GM12878 (cell line): Measurements from ENCODE around the gene AFF2. TPM values are rescaled to one million over a fixed set of nuclear protein-coding genes. Genes with fewer than 3 reads are reported as not detected.

Experiments used
- ATAC-seq: fragments of 200-7000 bp; cut with Tn5 transposase; 3 replicates; pipeline ENCODE4 v1.9.1; 2020; ENCODE audit warnings: mild to moderate bottlenecking, moderate library complexity
- BruUV-seq: library from RNA; stranded (reverse); fragments of 400-500 nt; replicated peaks from 2 replicates; lab custom pipeline; 2021; lab: Mats Ljungman, UMichigan
- CTCF ChIA-PET: fragments of 300-600 bp; sonication (Branson Sonifier 250); formaldehyde crosslinking; extraction: SDS; loops from one replicate; lab custom pipeline; 2021; ENCODE audit warnings: inconsistent platforms; lab: Yijun Ruan, JAX
- POLR2A ChIA-PET: fragments of 350-600 bp; formaldehyde crosslinking; extraction: SDS; loops from one replicate; lab custom pipeline; 2021; ENCODE audit warnings: inconsistent platforms; lab: Charles Lee
- RAD21 ChIA-PET: fragments of 300-600 bp; sonication (Branson Sonifier 250); formaldehyde crosslinking; loops from one replicate; lab custom pipeline; 2023; ENCODE audit warnings: antibody characterized with exemption; ENCODE audit not compliant: unreplicated experiment; lab: Charles Lee
- SMC1A ChIA-PET: fragments of 300-600 bp; sonication (Branson Sonifier 250); formaldehyde crosslinking; loops from one replicate; lab custom pipeline; 2023; ENCODE audit not compliant: unreplicated experiment, uncharacterized antibody; lab: Charles Lee
- DNase-seq: peaks from one replicate; pipeline ENCODE4 v3.0.0-alpha.2; 2011; ENCODE audit warnings: low read depth, low spot score
- FAIRE-seq: peaks from 3 replicates; lab custom pipeline; 2011; peaks lifted over from hg19 to GRCh38; lab: Jason Lieb, UNC
- H2AFZ ChIP-seq: 2 replicates; pipeline ENCODE4 v1.6.0; 2011; ENCODE audit warnings: low read depth, low read length, control low read depth; ENCODE audit not compliant: control insufficient read depth
- H3K27ac ChIP-seq: 2 replicates; pipeline ENCODE4 v1.5.1; 2011; ENCODE audit warnings: control low read depth; ENCODE audit not compliant: control insufficient read depth, insufficient read depth
- H3K27me3 ChIP-seq, 2 experiments: replicated peaks in 1 of 2; 2 replicates each; pipeline versions ENCODE4 v1.6.0 to v1.6.1; 2011; ENCODE audit warnings: low read length in 1 of 2; ENCODE audit not compliant: control insufficient read depth in 2 of 2, insufficient read depth in 2 of 2
- H3K36me3 ChIP-seq, 2 experiments: 2 replicates each; pipeline ENCODE4 v1.5.1; 2011; ENCODE audit warnings: low read length in 1 of 2; ENCODE audit not compliant: control insufficient read depth in 2 of 2, insufficient read depth in 2 of 2
- H3K4me1 ChIP-seq: 2 replicates; pipeline ENCODE4 v1.6.1; 2011; ENCODE audit warnings: mild to moderate bottlenecking, low read length, moderate library complexity, mixed read lengths; ENCODE audit not compliant: control insufficient read depth, insufficient read depth
- H3K4me2 ChIP-seq: 2 replicates; pipeline ENCODE4 v1.6.0; 2011; ENCODE audit warnings: control low read depth; ENCODE audit not compliant: control insufficient read depth, insufficient read depth
- H3K4me3 ChIP-seq: fragments of 200-600 bp; sonication (generic); 2 replicates; pipeline ENCODE4 v1.5.1; 2016
- H3K79me2 ChIP-seq: 2 replicates; pipeline ENCODE4 v1.6.0; 2011; ENCODE audit warnings: low read length; ENCODE audit not compliant: control insufficient read depth, insufficient read depth
- H3K9ac ChIP-seq: 2 replicates; pipeline ENCODE4 v1.8.0; 2011; ENCODE audit warnings: low read length, control low read depth, mixed read lengths; ENCODE audit not compliant: control insufficient read depth, insufficient read depth
- H3K9me3 ChIP-seq: replicated peaks from 3 replicates; pipeline ENCODE4 v1.5.1; 2011; ENCODE audit warnings: mild to moderate bottlenecking, low read length; ENCODE audit not compliant: control insufficient read depth, insufficient read depth
- H4K20me1 ChIP-seq: 2 replicates; pipeline ENCODE4 v1.6.0; 2011; ENCODE audit not compliant: control insufficient read depth, insufficient read depth
- BACH1 ChIP-seq: fragments of 450-650 bp; IDR thresholded peaks from 2 replicates; pipeline ENCODE4 v1.6.1; 2017; ENCODE audit warnings: mild to moderate bottlenecking, borderline replicate concordance
- BMI1 ChIP-seq: fragments of 450-650 bp; IDR thresholded peaks from 2 replicates; pipeline ENCODE4 v1.6.1; 2016; ENCODE audit warnings: mild to moderate bottlenecking, moderate library complexity, borderline replicate concordance
- CREB1 ChIP-seq: IDR thresholded peaks from 2 replicates; pipeline ENCODE4 v1.6.1; 2012; ENCODE audit warnings: low read depth, mild to moderate bottlenecking, inconsistent platforms
- MYC ChIP-seq: IDR thresholded peaks from 2 replicates; pipeline ENCODE4 v1.6.1; 2011; ENCODE audit warnings: mild to moderate bottlenecking, low read length, moderate library complexity, inconsistent platforms; ENCODE audit not compliant: insufficient read depth, insufficient replicate concordance, insufficient read length, severe bottlenecking
- RB1 ChIP-seq: fragments of 450-650 bp; formaldehyde crosslinking; IDR thresholded peaks from 2 replicates; pipeline ENCODE4 v1.6.1; 2017; ENCODE audit warnings: mild to moderate bottlenecking, borderline replicate concordance
- RBBP5 ChIP-seq: fragments of 200-600 bp; sonication (generic); conservative IDR thresholded peaks from 2 replicates; pipeline ENCODE4 v1.6.1; 2016
- SREBF1 ChIP-seq: IDR thresholded peaks from 2 replicates; pipeline ENCODE4 v1.6.1; 2012; ENCODE audit warnings: mild to moderate bottlenecking, low read length
- ZBTB4 ChIP-seq: fragments of 450-650 bp; formaldehyde crosslinking; IDR thresholded peaks from 2 replicates; pipeline ENCODE4 v1.4.0; 2022; ENCODE audit warnings: mild to moderate bottlenecking, moderate library complexity
- in situ Hi-C: fragments of 300-500 bp; cut with MboI; formaldehyde crosslinking; loops from 9 replicates; pipeline ENCODE4 v1.14.3; 2018; ENCODE audit warnings: mixed read lengths
- intact Hi-C: fragments of 100-400 bp; cut with micrococcal nuclease; formaldehyde crosslinking; loops from one replicate; pipeline ENCODE4 v1.14.2; 2022; ENCODE audit not compliant: unreplicated experiment
- polyA plus RNA-seq, 11 experiments: library from polyadenylated mRNA; depleted of rRNA in 4 of 11; unstranded in 6 of 11; stranded (reverse) in 5 of 11; fragments of >200 nt; fragmentation: Nextera tagmentation in 4 of 11; fragmentation: Illumina TruSeq in 1 of 11; extraction: Ambion mirVana in 4 of 11; extraction: Trizol in 1 of 11; gene quantifications; 1 replicate in 1 of 11; 2 replicates in 10 of 11; pipeline versions ENCODE4 v1.2.1 to v1.2.3, GENCODE V29; 2011 to 2016; ENCODE audit warnings: inconsistent platforms in 2 of 11, missing spikeins in 2 of 11, low read depth in 1 of 11
- total RNA-seq, 4 experiments: library from RNA; depleted of rRNA in 3 of 4; stranded (reverse); fragments of >200 nt in 3 of 4; fragmentation: Illumina TruSeq in 1 of 4; extraction: Trizol in 1 of 4; gene quantifications; 2 replicates each; pipeline versions ENCODE4 v1.2.1 to v1.2.3, GENCODE V29; 2013 to 2021

The AFF2 gene
- total and polyA plus RNA-seq, 10 of the 15 experiments (the other 5 are each of a cell fraction or from before 2014, with no cell fraction given) = under 0.01 to 0.03 TPM; not detected in 8

- intact Hi-C loops (no loop called here), in situ Hi-C loops (no loop called here)
- BruUV-seq = no TSS peak
- Histone ChIP-seq H3K4me3 (no peak overlapping the region), H3K36me3 (no peaks in the 10 kb centered on the region), H3K27ac (no peak overlapping the region), H4K20me1 (no peaks in the 10 kb centered on the region), H3K79me2 (no peaks in the 10 kb centered on the region), H3K4me1 (no peaks in the 10 kb centered on the region), H2AFZ (no peak overlapping the region), H3K4me2 (no peak overlapping the region), H3K27me3 (no peaks in the 10 kb centered on the region), H3K9me3 (no peaks in the 10 kb centered on the region), H3K9ac (no peak overlapping the region)
- no peak for ATAC-seq
- FAIRE-seq = no peak
- RAD21 ChIA-PET = no interaction called here
- CTCF ChIA-PET = interaction anchor here (0.7 kb wide), 1 partner anchor 21 kb away, joined by 4 read pairs; no protein-coding TSS in a partner anchor
- POLR2A ChIA-PET = no interaction called here
- TF ChIP-seq RB1 = no peak
- no peak for TF ChIP-seq SREBF1
- TF ChIP-seq BACH1 = no peak
- TF ChIP-seq CREB1 = no peak
- TF ChIP-seq ZBTB4 (CRISPR knock-in tag) = no peak
- no peak for TF ChIP-seq MYC
- TF ChIP-seq RBBP5 = no peak
- no peak for TF ChIP-seq BMI1
- DNase-seq = no peak
- SMC1A ChIA-PET = no interaction called here
These were observed 232.3 kb downstream of the AFF2 start for GRCh38 chrX:148732743-148733142.
